ENCODE results near the gene CRYL1.

CRYL1 gene

GRCh38 chr13:20393273-20394168, 132.1 kb downstream of the CRYL1 start:
- no peak for DNase-seq

GRCh38 chr13:20392530-20392929, 133.1 kb downstream of the CRYL1 start:
- no peak for DNase-seq

GRCh38 chr13:20391597-20392452, 133.8 kb downstream of the CRYL1 start:
- DNase-seq, result no peak

- DNase-seq, result no peak
Observed at GRCh38 chr13:20390526-20391175, 135.0 kb downstream of the CRYL1 start.

GRCh38 chr13:20389696-20390525, 135.7 kb downstream of the CRYL1 start:
- DNase-seq, result no peak

GRCh38 chr13:20388184-20388583, 137.5 kb downstream of the CRYL1 start:
- DNase-seq, result no peak

- no peak for DNase-seq
Observed at GRCh38 chr13:20387441-20387971, 138.2 kb downstream of the CRYL1 start.

GRCh38 chr13:20387006-20387405, 138.7 kb downstream of the CRYL1 start:
- DNase-seq, result no peak

- no peak for DNase-seq
Observed at GRCh38 chr13:20383058-20383457, 142.6 kb downstream of the CRYL1 start.

- no peak for DNase-seq
Observed at GRCh38 chr13:20381401-20381800, 144.3 kb downstream of the CRYL1 start.

GRCh38 chr13:20378721-20379120, 146.9 kb downstream of the CRYL1 start:
- no peak for DNase-seq

GRCh38 chr13:20377720-20378119, 147.9 kb downstream of the CRYL1 start:
- no peak for DNase-seq

- no peak for DNase-seq
Observed at GRCh38 chr13:20375871-20376270, 149.8 kb downstream of the CRYL1 start.

GRCh38 chr13:20373861-20374260, 151.8 kb downstream of the CRYL1 start:
- DNase-seq, result no peak

- DNase-seq, result no peak
Observed at GRCh38 chr13:20371825-20372224, 153.8 kb downstream of the CRYL1 start.

- no peak for DNase-seq
Observed at GRCh38 chr13:20370815-20371421, 154.7 kb downstream of the CRYL1 start.

- DNase-seq, result no peak
Observed at GRCh38 chr13:20369886-20370361, 155.7 kb downstream of the CRYL1 start.

- DNase-seq, result no peak
Observed at GRCh38 chr13:20366056-20366455, 159.6 kb downstream of the CRYL1 start.

GRCh38 chr13:20363603-20364002, 162.1 kb downstream of the CRYL1 start:
- DNase-seq, result peak; percentile 2

GRCh38 chr13:20363172-20363571, 162.5 kb downstream of the CRYL1 start:
- DNase-seq, result no peak

GRCh38 chr13:20362484-20363041, 163.1 kb downstream of the CRYL1 start:
- no peak for DNase-seq
